ENCODE measurements around the gene TSPAN17. TPM values are rescaled to one million over a fixed set of nuclear protein-coding genes. Genes with fewer than 3 reads are reported as not detected.

TSPAN17 gene
- total and polyA plus RNA-seq, 10 of the 15 experiments (the other 5 are each of a cell fraction or from before 2014, with no cell fraction given): 0.24 to 17.1 (median 10.4) TPM

DNA sequence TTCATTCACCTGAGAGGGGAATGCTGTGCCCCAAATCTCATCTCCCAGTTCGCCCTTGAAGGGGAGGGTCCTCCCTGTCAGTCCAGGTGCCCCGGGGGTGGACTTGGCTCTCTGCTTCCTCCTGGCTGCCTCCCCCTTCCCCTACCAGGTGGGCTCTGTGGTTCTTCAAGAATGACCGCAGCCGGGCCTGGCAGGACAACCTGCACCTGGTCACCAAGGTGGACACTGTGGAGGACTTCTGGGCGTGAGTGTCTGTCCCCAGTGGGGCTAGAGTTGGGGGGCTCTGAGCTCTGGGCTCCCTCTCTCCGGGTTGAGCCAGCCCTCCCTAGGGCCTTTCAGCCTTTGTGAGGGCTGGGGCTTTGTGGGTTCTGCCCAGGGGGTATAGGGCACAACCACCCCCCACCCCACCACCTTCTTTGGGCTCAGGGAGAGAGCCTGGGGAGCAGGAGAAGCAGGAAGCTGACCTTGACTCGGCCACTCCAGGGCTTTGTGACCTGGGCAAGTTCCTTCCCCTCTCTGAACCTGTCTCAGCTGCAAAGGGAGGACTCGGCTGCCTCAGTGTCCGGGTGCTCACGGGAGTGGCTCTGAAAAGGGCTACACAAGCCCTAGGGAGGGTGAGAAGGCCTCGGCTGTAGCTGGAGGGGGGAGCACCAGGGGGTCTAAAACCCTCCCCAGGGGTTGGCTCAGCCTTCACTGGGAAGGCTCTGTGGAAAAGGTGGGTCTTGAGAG is 3.6 kb upstream of the TSPAN17 start:
- in situ Hi-C loops (cut with MboI) (no loop called here), intact Hi-C loops (cut with micrococcal nuclease; ENCODE audit: unreplicated experiment) (loop anchor here (10.0 kb wide), 1 partner anchor 229 kb away; the partner anchor contains the start of gene CLTB)
- Histone ChIP-seq H3K36me3 (ENCODE audit: control insufficient read depth in 2 of 2, insufficient read depth in 2 of 2, low read length in 1 of 2) (no peaks in the 10 kb centered on the region), H3K4me3 (no peak overlapping the region), H3K9ac (ENCODE audit: control insufficient read depth, insufficient read depth, low read length) (no peak overlapping the region), H3K9me3 (replicated peaks; ENCODE audit: control insufficient read depth, insufficient read depth, low read length) (no peaks in the 10 kb centered on the region), H3K27me3 (replicated peaks in 1 of 2; ENCODE audit: control insufficient read depth in 2 of 2, insufficient read depth in 2 of 2, low read length in 1 of 2) (no peaks in the 10 kb centered on the region), H3K4me2 (ENCODE audit: control insufficient read depth, insufficient read depth) (no peak overlapping the region), H3K4me1 (ENCODE audit: control insufficient read depth, insufficient read depth, low read length) (peaks cover 13% of the 10 kb centered on the region), H3K79me2 (ENCODE audit: control insufficient read depth, insufficient read depth, low read length) (no peaks in the 10 kb centered on the region), H4K20me1 (ENCODE audit: control insufficient read depth, insufficient read depth) (no peaks in the 10 kb centered on the region), H3K27ac (ENCODE audit: control insufficient read depth, insufficient read depth) (no peak overlapping the region), H2AFZ (ENCODE audit: control insufficient read depth, low read depth, low read length) (no peak overlapping the region)
- WGBS (ENCODE audit: insufficient coverage, insufficient replicate concordance, low lambda C conversion rate, missing lambda C conversion rate): 48% methylated on average over 11 of the region's 11 CpGs
- no TSS peak for BruUV-seq (replicated peaks)
- CTCF ChIA-PET: no interaction called here
- SMC1A ChIA-PET (ENCODE audit: uncharacterized antibody, unreplicated experiment): interaction anchor here (1.0 kb wide), 1 partner anchor 17 kb away, joined by 3 read pairs; no protein-coding TSS in a partner anchor
- DNase-seq (ENCODE audit: low read depth, low spot score) (no peak), FAIRE-seq (no peak), ATAC-seq (no peak)
- RAD21 ChIA-PET (ENCODE audit: unreplicated experiment): no interaction called here
- POLR2A ChIA-PET: no interaction called here
- TF ChIP-seq TCF12 (IDR thresholded peaks at IDR 0.05; ENCODE audit: low read depth, low read length) (no peak), YY1 (IDR thresholded peaks at IDR 0.05; ENCODE audit: low read depth, low read length) (no peak), RCOR1 (conservative IDR thresholded peaks at IDR 0.05; ENCODE audit: low read depth, low read length) (no peak), POLR2AphosphoS5 (IDR thresholded peaks at IDR 0.05; ENCODE audit: low read length) (no peak), POU2F2 (IDR thresholded peaks at IDR 0.05; ENCODE audit: borderline replicate concordance, low read depth, low read length) (no peak), ZNF274 (IDR thresholded peaks at IDR 0.05; ENCODE audit: insufficient read depth, insufficient read length) (no peak), CBFB (IDR thresholded peaks at IDR 0.05; ENCODE audit: low read depth) (no peak), PML (IDR thresholded peaks at IDR 0.05; ENCODE audit: low read length) (no peak), ZZZ3 (IDR thresholded peaks at IDR 0.05; ENCODE audit: control insufficient read depth, insufficient read length, low read depth) (no peak), ATF7 (IDR thresholded peaks at IDR 0.05; ENCODE audit: low read depth) (no peak), PAX5 (IDR thresholded peaks at IDR 0.05; ENCODE audit: borderline replicate concordance, low read depth, low read length) (no peak), HDGF (IDR thresholded peaks at IDR 0.05) (no peak), NR2C1 (IDR thresholded peaks at IDR 0.05) (no peak), GATAD2B (conservative IDR thresholded peaks at IDR 0.05; ENCODE audit: low read depth) (no peak)
- TF ChIP-seq, protein P1, sequence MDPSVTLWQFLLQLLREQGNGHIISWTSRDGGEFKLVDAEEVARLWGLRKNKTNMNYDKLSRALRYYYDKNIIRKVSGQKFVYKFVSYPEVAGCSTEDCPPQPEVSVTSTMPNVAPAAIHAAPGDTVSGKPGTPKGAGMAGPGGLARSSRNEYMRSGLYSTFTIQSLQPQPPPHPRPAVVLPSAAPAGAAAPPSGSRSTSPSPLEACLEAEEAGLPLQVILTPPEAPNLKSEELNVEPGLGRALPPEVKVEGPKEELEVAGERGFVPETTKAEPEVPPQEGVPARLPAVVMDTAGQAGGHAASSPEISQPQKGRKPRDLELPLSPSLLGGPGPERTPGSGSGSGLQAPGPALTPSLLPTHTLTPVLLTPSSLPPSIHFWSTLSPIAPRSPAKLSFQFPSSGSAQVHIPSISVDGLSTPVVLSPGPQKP (IDR thresholded peaks at IDR 0.05; ENCODE audit: low read depth, low read length): no peak
- TF ChIP-seq, protein P2, sequence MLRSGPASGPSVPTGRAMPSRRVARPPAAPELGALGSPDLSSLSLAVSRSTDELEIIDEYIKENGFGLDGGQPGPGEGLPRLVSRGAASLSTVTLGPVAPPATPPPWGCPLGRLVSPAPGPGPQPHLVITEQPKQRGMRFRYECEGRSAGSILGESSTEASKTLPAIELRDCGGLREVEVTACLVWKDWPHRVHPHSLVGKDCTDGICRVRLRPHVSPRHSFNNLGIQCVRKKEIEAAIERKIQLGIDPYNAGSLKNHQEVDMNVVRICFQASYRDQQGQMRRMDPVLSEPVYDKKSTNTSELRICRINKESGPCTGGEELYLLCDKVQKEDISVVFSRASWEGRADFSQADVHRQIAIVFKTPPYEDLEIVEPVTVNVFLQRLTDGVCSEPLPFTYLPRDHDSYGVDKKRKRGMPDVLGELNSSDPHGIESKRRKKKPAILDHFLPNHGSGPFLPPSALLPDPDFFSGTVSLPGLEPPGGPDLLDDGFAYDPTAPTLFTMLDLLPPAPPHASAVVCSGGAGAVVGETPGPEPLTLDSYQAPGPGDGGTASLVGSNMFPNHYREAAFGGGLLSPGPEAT (IDR thresholded peaks at IDR 0.05; ENCODE audit: low read depth): no peak
